HepG2 (cell line): Measurements from ENCODE around the gene PRSS12. TPM values are rescaled to one million over a fixed set of nuclear protein-coding genes. Genes with fewer than 3 reads are reported as not detected.

Source experiments
- ATAC-seq: fragments of 200-7000 bp; cut with Tn5 transposase; 3 replicates; pipeline ENCODE4 v1.9.1; 2020; ENCODE audit warnings: mild to moderate bottlenecking, moderate library complexity
- BruUV-seq: library from RNA; stranded (reverse); fragments of 400-500 nt; replicated peaks from 2 replicates; lab custom pipeline; 2021; lab: Mats Ljungman, UMichigan
- CTCF ChIA-PET: fragments of 300-600 bp; formaldehyde crosslinking; extraction: SDS; loops from one replicate; lab custom pipeline; 2021; ENCODE audit warnings: low total read pairs, inconsistent platforms, low intra/inter-chr PET ratio; lab: Yijun Ruan, JAX
- POLR2A ChIA-PET: fragments of 350-600 bp; sonication (Branson Sonifier 250); formaldehyde crosslinking; loops from one replicate; lab custom pipeline; 2020; ENCODE audit warnings: antibody characterized with exemption, inconsistent platforms; lab: Yijun Ruan, JAX
- DNase-seq: peaks from one replicate; pipeline ENCODE4 v3.0.0-alpha.2; 2015; ENCODE audit warnings: low spot score
- FAIRE-seq: peaks from 3 replicates; lab custom pipeline; 2011; peaks lifted over from hg19 to GRCh38; lab: Jason Lieb, UNC
- H2AFZ ChIP-seq: one replicate; pipeline ENCODE4 v1.6.1; 2011; ENCODE audit warnings: low read length, inconsistent platforms
- H3K27ac ChIP-seq: fragments of 300-600 bp; 3 replicates; pipeline ENCODE4 v1.8.0; 2011; ENCODE audit warnings: mixed run types, mild to moderate bottlenecking, mixed read lengths, low read length, inconsistent platforms; ENCODE audit not compliant: insufficient read depth; ENCODE audit errors: extremely low read length
- H3K27me3 ChIP-seq, 2 experiments: fragments of 200-600 bp in 1 of 2; 2 replicates in 1 of 2; 3 replicates in 1 of 2; pipeline versions ENCODE4 v1.6.0 to v1.8.0; 2011; ENCODE audit warnings: low read length in 2 of 2, mild to moderate bottlenecking in 2 of 2, moderate library complexity in 2 of 2, inconsistent platforms in 1 of 2; ENCODE audit not compliant: insufficient read depth in 2 of 2, control insufficient read depth in 1 of 2
- H3K36me3 ChIP-seq, 2 experiments: fragments of 200-600 bp in 1 of 2; replicated peaks in 1 of 2; 2 replicates in 1 of 2; 3 replicates in 1 of 2; pipeline versions ENCODE4 v1.5.1 to v1.8.0; 2011; ENCODE audit warnings: low read length in 2 of 2, inconsistent platforms in 1 of 2; ENCODE audit not compliant: insufficient read depth in 2 of 2, control insufficient read depth in 1 of 2
- H3K4me1 ChIP-seq: 2 replicates; pipeline ENCODE4 v1.5.1; 2012; ENCODE audit warnings: low read length, inconsistent platforms; ENCODE audit not compliant: insufficient read depth
- H3K4me2 ChIP-seq: 2 replicates; pipeline ENCODE4 v1.6.0; 2011; ENCODE audit warnings: low read depth, low read length, inconsistent platforms
- H3K4me3 ChIP-seq, 3 experiments: fragments of 200-600 bp in 1 of 3; sonication (generic), shearing (Covaris generic) in 1 of 3; replicated peaks in 1 of 3; 2 replicates each; pipeline ENCODE4 v1.5.1; 2011 to 2016; ENCODE audit warnings: low read length in 3 of 3, inconsistent platforms in 2 of 3, low read depth in 2 of 3, mild to moderate bottlenecking in 2 of 3, control low read depth in 1 of 3, mixed read lengths in 1 of 3; ENCODE audit not compliant: insufficient read depth in 1 of 3
- H3K79me2 ChIP-seq: one replicate; pipeline ENCODE4 v1.6.1; 2011; ENCODE audit warnings: low read length, inconsistent platforms; ENCODE audit not compliant: insufficient read depth
- H3K9ac ChIP-seq: 2 replicates; pipeline ENCODE4 v1.6.0; 2011; ENCODE audit warnings: mild to moderate bottlenecking, low read depth, low read length, inconsistent platforms; ENCODE audit not compliant: insufficient read depth
- H3K9me3 ChIP-seq: 2 replicates; pipeline ENCODE4 v1.5.1; 2012; ENCODE audit warnings: mild to moderate bottlenecking, low read length
- H4K20me1 ChIP-seq: 2 replicates; pipeline ENCODE4 v1.6.0; 2011; ENCODE audit warnings: inconsistent platforms, mild to moderate bottlenecking, low read length, moderate library complexity; ENCODE audit not compliant: insufficient read depth
- NPAS2 ChIP-seq: sonication (generic); formaldehyde crosslinking; IDR thresholded peaks from 2 replicates; pipeline ENCODE4 v1.8.0; 2022; ENCODE audit warnings: mild to moderate bottlenecking, missing genetic modification reagents, borderline replicate concordance
- ZNF160 ChIP-seq: sonication (generic); formaldehyde crosslinking; IDR thresholded peaks from 2 replicates; pipeline ENCODE4 v1.8.0; 2022; ENCODE audit warnings: mild to moderate bottlenecking, inconsistent platforms, missing genetic modification reagents
- ZNF362 ChIP-seq: sonication (generic); formaldehyde crosslinking; IDR thresholded peaks from 2 replicates; pipeline ENCODE4 v1.4.0; 2020; ENCODE audit warnings: missing genetic modification reagents, mild to moderate bottlenecking, borderline replicate concordance
- ZNF770 ChIP-seq: sonication (generic); formaldehyde crosslinking; IDR thresholded peaks from 2 replicates; pipeline ENCODE4 v1.5.0; 2020; ENCODE audit warnings: mild to moderate bottlenecking, missing genetic modification reagents
- WGBS: methylation state at CpG from one replicate; pipeline ENCODE4 v1.1.6; 2017; ENCODE audit warnings: low lambda C conversion rate; 5-methylcytosine and 5-hydroxymethylcytosine counted together
- in situ Hi-C: cut with HindIII; loops from 2 replicates; pipeline ENCODE4 v1.10.0; 2017; ENCODE audit warnings: low pct_unique_long_range_greater_than_20kb; ENCODE audit not compliant: extremely low pct_ligation_motif_present
- intact Hi-C: fragments of 100-400 bp; cut with micrococcal nuclease; formaldehyde crosslinking; loops from one replicate; pipeline ENCODE4 v1.10.0; 2022; ENCODE audit not compliant: unreplicated experiment
- polyA plus RNA-seq, 8 experiments: library from polyadenylated mRNA; depleted of rRNA in 3 of 8; stranded (reverse) in 7 of 8; unstranded in 1 of 8; fragments of >200 nt; fragmentation: Illumina TruSeq in 4 of 8; extraction: Trizol in 4 of 8; gene quantifications; 2 replicates each; pipeline versions ENCODE4 v1.2.1 to v1.2.3, GENCODE V29; 2011 to 2016; ENCODE audit warnings: low read depth in 4 of 8, missing spikeins in 1 of 8, mixed read lengths in 1 of 8; ENCODE audit not compliant: insufficient read depth in 1 of 8
- total RNA-seq, 5 experiments: library from RNA; depleted of rRNA; stranded (reverse); fragments of >200 nt; fragmentation: Illumina TruSeq; extraction: Trizol; gene quantifications; 2 replicates each; pipeline ENCODE4 v1.2.3, GENCODE V29; 2016; ENCODE audit warnings: low read depth in 1 of 5
- TF ChIP-seq, protein P1 (sequence below): sonication (generic); formaldehyde crosslinking; conservative IDR thresholded peaks from 2 replicates; pipeline ENCODE4 v1.4.0; 2020; ENCODE audit warnings: missing genetic modification reagents

Gene PRSS12
- total and polyA plus RNA-seq, 2 of the 13 experiments (the other 11 are each of a cell fraction or from before 2014, with no cell fraction given) = 0.02 TPM; not detected in 1

DNA sequence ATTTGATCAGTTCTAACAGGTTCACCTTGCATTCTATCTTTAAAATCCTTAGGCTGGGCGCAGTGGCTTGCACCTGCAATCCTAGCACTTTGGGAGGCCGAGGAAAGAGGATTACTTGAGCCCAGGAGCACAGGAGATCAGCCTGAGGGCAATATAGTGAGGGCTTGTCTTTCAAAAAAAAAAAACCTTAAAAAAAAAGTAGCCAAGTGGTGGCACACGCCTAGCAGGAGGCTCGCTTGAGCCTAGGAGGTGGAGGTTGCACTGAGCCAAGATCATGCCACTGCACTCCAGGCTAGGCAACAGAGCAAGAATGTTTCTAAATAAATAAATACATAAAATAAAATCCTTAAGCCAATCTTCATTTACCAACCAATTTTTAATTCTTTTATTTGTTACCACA lies 75.6 kb downstream of the PRSS12 start:
- no TSS peak for BruUV-seq
- DNase-seq (no peak), FAIRE-seq (no peak)
- Histone ChIP-seq H3K4me2 (peak overlapping the region; percentile 76), H3K27ac (peak overlapping the region; percentile 77), H2AFZ (no peak overlapping the region), H3K4me3 (peak overlapping the region; percentile 70 to 92 (median 87)), H3K9ac (peak overlapping the region; percentile 99; the same call in 1 of the 2 replicates), H3K36me3 (peaks cover 1 to 2% of the 10 kb centered on the region in 2 experiments; a peak in 1 of 5 replicates)
- CTCF ChIA-PET = no interaction called here
- 23% methylated on average over 4 of the region's 4 CpGs for WGBS
- TF ChIP-seq ZNF160 (CRISPR knock-in tag) = no peak
- TF ChIP-seq ZNF770 = peak; percentile 51; the same call in 1 of the 2 replicates
- TF ChIP-seq, protein P1, sequence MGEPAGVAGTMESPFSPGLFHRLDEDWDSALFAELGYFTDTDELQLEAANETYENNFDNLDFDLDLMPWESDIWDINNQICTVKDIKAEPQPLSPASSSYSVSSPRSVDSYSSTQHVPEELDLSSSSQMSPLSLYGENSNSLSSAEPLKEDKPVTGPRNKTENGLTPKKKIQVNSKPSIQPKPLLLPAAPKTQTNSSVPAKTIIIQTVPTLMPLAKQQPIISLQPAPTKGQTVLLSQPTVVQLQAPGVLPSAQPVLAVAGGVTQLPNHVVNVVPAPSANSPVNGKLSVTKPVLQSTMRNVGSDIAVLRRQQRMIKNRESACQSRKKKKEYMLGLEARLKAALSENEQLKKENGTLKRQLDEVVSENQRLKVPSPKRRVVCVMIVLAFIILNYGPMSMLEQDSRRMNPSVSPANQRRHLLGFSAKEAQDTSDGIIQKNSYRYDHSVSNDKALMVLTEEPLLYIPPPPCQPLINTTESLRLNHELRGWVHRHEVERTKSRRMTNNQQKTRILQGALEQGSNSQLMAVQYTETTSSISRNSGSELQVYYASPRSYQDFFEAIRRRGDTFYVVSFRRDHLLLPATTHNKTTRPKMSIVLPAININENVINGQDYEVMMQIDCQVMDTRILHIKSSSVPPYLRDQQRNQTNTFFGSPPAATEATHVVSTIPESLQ (CRISPR knock-in tag) = no peak
- TF ChIP-seq ZNF362 (CRISPR knock-in tag) = peak; percentile 79
- TF ChIP-seq NPAS2 = no peak
- TF ChIP-seq, all 625 proteins: peak for 2
- Histone ChIP-seq H3K9me3 (no peaks in the 10 kb centered on the region), H3K27me3 (no peaks in the 10 kb centered on the region; a peak in 1 of 5 replicates), H3K79me2 (peaks cover 19% of the 10 kb centered on the region), H4K20me1 (peaks cover 20% of the 10 kb centered on the region), H3K4me1 (peaks cover 43% of the 10 kb centered on the region)
- intact Hi-C loops = no loop called here
- POLR2A ChIA-PET = no interaction called here
- in situ Hi-C loops = loop anchor here (10.0 kb wide), 1 partner anchor 202 kb away; no protein-coding TSS in a partner anchor
- ATAC-seq = no peak
